GM12874 (cell line): ENCODE measurements around the gene SNRPD1.

Experiments
- TF ChIP-seq, protein P1 (sequence below): IDR thresholded peaks from 2 replicates; pipeline ENCODE4 v1.5.1; 2011; ENCODE audit warnings: low read depth, mild to moderate bottlenecking, control low read depth, low read length, moderate library complexity; ENCODE audit not compliant: insufficient read depth

SNRPD1 gene

DNA sequence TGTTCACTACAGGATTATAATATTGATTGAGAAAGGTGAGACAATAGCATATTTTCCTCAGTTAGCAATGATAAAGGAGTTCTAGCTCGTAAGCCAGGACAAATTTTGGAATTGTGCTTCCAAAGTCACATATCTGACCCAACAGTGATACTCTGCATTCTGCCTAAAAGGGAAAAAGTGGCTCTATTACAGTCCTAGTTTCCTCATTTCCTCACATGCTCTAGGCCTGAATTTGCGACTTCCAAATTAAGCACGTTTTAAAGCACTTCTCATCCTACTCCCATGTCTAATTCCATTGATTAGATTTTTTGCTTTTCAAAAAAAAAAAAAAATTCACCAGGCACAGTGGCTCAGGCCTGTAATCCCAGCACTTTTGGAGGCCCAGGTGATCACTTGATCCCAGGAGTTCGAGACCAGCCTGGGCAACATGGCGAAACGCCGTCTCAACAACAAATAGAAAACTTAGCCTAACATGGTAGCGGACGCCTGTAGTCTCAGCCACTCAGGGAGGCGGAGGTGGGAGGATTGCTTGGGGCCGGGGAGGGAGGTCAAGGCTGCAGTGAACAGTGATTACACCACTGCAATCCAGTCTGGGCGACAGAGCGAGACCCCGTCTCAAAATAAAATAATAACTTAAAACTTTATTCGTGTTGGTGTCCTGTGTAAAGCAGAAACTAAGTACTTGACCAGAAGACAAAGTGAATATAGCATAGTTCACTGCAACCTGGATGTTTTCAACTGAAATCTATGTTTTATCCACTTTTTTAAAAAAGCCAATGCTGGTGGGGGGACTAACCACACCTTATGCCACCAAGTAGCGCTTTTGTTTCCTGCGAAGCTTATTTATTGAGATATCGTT lies 13.2 kb upstream of the SNRPD1 start:
- TF ChIP-seq, protein P1, sequence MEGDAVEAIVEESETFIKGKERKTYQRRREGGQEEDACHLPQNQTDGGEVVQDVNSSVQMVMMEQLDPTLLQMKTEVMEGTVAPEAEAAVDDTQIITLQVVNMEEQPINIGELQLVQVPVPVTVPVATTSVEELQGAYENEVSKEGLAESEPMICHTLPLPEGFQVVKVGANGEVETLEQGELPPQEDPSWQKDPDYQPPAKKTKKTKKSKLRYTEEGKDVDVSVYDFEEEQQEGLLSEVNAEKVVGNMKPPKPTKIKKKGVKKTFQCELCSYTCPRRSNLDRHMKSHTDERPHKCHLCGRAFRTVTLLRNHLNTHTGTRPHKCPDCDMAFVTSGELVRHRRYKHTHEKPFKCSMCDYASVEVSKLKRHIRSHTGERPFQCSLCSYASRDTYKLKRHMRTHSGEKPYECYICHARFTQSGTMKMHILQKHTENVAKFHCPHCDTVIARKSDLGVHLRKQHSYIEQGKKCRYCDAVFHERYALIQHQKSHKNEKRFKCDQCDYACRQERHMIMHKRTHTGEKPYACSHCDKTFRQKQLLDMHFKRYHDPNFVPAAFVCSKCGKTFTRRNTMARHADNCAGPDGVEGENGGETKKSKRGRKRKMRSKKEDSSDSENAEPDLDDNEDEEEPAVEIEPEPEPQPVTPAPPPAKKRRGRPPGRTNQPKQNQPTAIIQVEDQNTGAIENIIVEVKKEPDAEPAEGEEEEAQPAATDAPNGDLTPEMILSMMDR = no peak

- TF ChIP-seq, protein P1 = peak; percentile 22; the same call in 1 of the 2 replicates
These were observed 12.3 kb upstream of the SNRPD1 start for GRCh38 chr18:21599585-21600525.

DNA sequence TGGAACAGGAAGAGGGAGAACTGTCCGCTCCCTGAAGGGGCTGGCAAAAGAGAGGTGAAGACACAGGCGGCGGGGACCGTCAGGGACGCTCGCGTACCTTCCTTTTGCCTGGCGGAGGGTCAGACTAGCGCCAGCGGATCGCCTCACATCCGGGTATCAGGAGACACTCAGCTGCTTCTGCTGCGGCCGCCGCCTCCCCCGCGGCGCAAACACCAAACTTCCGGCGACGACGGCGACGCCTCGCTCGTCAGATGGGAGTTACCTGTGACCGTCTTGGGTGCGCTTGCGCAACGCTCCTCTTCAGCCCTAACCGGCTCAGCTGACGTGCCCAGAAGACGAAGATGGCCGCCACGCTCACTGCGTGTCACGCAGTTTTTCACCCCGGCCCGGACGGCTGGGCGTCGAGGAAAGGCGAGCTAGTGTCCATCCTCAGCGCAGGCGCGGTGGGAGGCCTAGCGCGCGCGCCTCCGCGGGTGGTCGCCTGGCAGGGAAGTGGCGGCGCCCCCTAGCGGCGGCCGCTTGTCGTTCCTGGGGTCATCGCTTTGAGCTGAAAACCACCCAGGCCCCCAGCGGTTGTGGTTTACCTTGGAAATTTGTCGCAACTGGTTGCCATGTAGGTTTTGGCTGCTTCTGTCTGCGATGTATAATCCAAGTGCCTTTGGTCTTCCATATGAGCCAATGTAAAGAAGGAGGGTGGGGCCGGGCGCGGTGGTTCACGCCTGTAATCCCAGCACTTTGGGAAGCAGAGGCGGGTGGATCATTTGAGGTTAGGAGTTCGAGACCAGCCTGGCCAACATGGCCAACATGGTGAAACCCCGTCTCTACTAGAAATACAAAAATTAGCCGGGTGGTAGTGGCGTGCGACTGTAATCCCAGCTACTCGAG lies 11.3 kb upstream of the SNRPD1 start, which contains the start of gene ESCO1:
Gene ESCO1 (minus strand): TSS at position 179 of the 885 bp plus-strand sequence. CDS start 25,861 bp downstream, outside the sequence.
- TF ChIP-seq, protein P1 = peak; percentile 99

DNA sequence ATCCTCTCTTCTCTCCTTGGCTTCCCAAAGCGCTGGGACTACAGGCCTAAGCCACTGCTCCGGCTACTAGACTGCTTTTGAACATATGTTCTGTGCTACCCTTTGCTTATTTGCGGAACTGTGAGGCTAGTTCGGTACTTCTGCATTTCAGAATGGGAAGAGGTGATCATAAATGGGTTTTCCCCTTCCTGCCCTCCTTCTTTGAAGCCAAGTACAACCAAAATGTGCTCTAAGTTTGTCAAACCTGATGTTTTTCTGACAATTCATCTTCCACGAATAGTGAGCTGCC lies 9.9 kb upstream of the SNRPD1 start:
- TF ChIP-seq, protein P1 = no peak

- TF ChIP-seq, protein P1 = no peak
These were observed 7.4 kb upstream of the SNRPD1 start for GRCh38 chr18:21604671-21605070.

DNA sequence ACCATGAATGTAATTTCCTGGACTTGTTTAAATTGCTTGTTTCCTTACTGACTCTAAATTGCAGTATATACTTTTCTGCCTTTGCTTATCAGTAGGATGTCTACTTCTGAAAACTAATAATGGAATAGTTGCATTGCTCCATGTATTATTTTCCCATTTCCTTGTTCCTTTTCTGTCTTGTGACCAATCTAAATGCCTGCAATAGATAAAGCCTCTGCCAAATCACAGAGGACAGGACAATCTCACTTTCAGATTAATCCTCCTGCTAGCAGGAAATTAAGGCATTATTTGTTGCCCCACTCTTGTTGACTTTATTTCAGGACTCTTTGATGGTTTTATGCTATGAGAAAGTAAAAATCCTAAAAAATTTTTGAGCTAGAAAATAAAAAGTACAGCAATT lies 6.9 kb upstream of the SNRPD1 start:
- TF ChIP-seq, protein P1 = no peak
